HG03039 (cell line): ENCODE data around the gene KIR2DL1.
"Not testable (repeated sequence)": the region's sequence is repeated elsewhere in the genome, so short reads cannot be mapped to it uniquely, and the experiment has no call there.

ENCODE experiments used
- ATAC-seq: cut with Tn5 transposase; IDR thresholded peaks from one replicate; pipeline ENCODE4 v1.9.1; 2021; ENCODE audit warnings: mild to moderate bottlenecking, moderate library complexity; ENCODE audit not compliant: unreplicated experiment

The KIR2DL1 gene

GRCh38 chr19:54769646-54770045, at the start of gene KIR2DL1:
KIR2DL1 (plus strand) TSS chr19:54769793; CDS start chr19:54769851, 58 bp downstream.
- ATAC-seq: not testable (repeated sequence)

DNA sequence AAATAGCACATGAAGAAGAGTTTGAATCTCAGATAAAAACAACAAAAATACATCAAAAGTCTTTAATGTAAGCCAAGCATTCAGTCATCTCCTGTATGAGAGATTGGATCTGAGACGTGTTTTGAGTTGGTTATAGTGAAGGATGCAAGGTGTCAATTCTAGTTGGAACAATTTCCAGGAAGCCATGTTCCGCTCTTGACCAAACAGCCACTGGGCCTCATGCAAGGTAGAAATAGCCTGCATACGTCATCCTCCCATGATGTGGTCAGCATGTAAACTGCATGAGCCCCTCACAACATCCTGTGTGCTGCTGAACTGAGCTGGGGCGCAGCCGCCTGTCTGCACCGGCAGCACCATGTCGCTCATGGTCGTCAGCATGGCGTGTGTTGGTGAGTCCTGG, 45.5 kb upstream of the KIR2DL1 start, which contains the start of gene KIR3DL3:
Gene KIR3DL3 (plus strand): TSS at position 301 of the 400 bp plus-strand sequence. CDS start 55 bp downstream, at position 356.
- no peak for ATAC-seq

DNA sequence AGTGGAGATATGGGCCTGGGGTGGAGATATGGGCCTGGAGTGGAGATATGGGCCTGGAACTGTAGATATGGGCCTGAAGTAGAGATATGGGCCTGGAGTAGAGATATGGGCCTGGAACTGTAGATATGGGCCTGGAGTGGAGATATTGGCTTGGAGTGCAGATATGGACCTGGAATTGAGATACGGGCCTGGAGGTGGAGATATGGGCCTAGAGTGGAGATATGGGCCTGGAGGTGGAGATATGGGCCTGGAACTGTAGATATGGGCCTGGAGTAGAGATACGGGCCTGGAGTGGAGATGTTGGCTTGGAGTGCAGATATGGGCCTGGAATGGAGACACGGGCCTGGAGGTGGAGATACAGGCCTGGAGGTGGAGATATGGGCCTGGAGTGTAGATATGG, 44.9 kb upstream of the KIR2DL1 start:
- no peak for ATAC-seq

GRCh38 chr19:54725321-54725720, 44.3 kb upstream of the KIR2DL1 start:
- ATAC-seq: no peak

DNA sequence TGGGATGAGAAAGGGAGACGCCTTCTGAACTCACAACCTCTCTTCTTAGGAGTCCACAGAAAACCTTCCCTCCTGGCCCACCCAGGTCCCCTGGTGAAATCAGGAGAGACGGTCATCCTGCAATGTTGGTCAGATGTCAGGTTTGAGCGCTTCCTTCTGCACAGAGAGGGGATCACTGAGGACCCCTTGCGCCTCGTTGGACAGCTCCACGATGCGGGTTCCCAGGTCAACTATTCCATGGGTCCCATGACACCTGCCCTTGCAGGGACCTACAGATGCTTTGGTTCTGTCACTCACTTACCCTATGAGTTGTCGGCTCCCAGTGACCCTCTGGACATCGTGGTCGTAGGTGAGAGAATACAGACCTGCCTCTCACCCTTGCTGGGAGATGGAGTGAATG, 42.0 kb upstream of the KIR2DL1 start:
- no peak for ATAC-seq

- ATAC-seq: no peak
These were observed 41.4 kb upstream of the KIR2DL1 start for GRCh38 chr19:54728167-54728566.

DNA sequence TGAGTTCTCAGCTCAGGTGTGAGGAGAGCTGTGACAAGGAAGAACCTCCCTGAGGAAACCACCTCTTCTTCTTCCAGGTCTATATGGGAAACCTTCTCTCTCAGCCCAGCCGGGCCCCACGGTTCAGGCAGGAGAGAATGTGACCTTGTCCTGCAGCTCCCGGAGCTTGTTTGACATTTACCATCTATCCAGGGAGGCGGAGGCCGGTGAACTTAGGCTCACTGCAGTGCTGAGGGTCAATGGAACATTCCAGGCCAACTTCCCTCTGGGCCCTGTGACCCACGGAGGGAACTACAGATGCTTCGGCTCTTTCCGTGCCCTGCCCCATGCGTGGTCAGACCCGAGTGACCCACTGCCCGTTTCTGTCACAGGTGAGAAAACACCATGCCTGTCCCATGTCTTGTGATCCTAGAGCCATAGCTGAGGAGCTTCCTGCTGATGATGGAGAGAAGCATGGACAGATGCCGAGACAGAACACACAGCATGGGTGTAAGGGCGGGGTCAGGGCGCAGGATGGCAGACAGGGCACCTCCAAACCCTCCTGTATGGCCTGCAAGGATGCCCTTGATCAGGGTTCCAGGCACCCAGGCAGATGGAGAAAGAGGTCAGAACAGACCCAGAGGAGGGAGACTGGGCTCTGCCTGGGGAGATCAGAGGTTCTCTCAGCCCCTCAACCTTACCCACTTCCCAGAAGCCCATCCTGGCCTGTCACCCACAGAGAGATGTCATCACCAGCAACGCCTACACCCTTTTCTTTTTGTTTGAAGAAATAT, 40.0 kb upstream of the KIR2DL1 start:
- ATAC-seq: no peak

GRCh38 chr19:54731191-54731590, 38.4 kb upstream of the KIR2DL1 start:
- ATAC-seq: no peak

DNA sequence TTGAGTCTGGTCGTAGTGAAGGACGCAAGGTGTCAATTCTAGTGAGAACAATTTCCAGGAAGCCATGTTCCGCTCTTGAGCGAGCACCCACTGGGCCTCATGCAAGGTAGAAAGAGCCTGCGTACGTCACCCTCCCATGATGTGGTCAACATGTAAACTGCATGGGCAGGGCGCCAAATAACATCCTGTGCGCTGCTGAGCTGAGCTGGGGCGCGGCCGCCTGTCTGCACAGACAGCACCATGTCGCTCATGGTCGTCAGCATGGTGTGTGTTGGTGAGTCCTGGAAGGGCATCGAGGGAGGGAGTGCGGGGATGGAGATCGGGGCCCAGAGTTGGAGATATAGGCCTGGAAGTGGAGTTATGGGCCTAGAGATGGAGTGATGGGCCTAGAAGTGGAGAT, 31.3 kb upstream of the KIR2DL1 start, which contains the start of gene KIR2DL3:
Gene KIR2DL3 (plus strand): TSS at position 208 of the 400 bp plus-strand sequence. CDS start 33 bp downstream, at position 241.
- not testable (repeated sequence) for ATAC-seq

GRCh38 chr19:54738715-54739114, 30.9 kb upstream of the KIR2DL1 start:
- no peak for ATAC-seq

DNA sequence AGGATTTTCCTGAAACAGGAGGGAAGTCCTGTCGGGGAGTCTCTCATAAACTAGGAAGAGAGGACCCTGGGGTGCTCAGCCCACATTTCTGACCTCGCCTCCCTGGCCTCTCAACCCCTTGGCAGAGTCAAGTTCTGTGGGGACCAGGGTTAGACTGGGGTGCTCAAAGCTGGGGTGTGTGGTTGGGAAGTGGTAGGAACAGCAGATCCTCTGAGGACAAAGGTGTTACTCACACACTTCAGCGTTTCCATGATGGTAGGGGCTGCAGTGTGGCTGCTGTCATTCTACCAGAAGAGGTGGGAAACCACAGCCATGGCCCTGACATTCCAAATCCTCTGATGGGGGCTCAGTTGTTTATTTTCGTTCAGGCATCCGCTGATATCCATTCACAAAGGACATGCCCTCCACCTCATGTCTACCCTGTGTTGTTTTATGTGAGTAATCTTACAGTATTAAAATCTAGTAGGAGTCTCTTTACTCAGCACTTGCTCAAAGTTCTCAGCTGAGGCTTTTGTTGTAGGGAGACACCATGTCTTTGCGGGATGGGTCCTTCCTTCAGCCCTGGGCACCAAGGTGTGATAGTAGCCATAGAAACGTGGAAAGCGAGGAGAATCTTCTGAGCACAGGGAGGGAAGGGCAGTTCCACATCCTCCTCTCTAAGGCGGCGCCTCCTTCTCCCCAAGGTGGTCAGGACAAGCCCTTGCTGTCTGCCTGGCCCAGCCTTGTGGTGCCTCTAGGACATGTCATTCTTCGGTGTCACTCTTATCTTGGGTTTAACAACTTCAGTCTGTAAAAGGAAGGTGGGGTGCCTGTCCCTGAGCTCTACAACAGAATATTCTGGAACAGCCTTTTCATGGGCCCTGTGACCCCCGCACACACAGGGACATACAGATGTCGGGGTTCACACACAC, 29.8 kb upstream of the KIR2DL1 start:
- no peak for ATAC-seq

DNA sequence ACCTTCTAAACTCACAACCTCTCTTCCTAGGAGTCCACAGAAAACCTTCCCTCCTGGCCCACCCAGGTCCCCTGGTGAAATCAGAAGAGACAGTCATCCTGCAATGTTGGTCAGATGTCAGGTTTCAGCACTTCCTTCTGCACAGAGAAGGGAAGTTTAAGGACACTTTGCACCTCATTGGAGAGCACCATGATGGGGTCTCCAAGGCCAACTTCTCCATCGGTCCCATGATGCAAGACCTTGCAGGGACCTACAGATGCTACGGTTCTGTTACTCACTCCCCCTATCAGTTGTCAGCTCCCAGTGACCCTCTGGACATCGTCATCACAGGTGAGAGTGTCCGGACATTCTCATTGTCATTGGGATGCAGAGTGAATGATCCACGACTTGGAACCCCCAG, 27.6 kb upstream of the KIR2DL1 start:
- ATAC-seq: not testable (repeated sequence)

GRCh38 chr19:54744080-54744479, 25.5 kb upstream of the KIR2DL1 start:
- not testable (repeated sequence) for ATAC-seq

DNA sequence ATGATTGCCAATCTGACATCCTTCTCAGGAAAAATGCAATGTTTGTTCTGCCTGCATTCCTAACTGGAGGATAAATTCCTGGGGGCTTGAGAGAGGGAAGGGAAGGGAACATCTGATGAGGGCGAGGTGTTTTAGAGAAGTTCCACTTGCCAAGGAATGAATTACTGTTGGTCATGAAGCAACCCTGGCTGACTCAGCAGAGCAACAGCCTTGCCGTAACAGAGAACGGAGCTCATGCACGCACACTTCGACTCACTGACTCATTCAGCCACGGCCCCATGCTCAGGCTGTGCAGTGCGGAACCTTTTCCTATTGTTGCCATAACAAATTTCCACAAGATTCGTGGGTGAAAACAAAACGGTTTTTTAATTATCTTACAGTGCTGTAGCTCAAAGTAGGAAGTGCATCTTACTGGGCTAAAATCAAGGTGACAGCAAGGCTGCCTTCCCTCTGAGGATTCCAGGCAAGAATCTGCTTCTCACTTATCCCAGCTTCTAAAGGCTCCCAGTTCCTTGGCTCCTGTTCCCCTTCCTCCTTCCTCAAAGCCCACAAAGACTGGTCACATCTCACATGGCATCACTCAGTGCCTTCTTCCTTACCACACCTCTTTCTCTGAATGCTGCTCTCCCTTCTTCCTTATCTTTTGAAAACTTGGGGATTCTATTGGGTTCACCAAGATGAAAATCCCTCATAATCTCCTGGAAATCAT, 21.8 kb upstream of the KIR2DL1 start:
- ATAC-seq: not testable (repeated sequence)

DNA sequence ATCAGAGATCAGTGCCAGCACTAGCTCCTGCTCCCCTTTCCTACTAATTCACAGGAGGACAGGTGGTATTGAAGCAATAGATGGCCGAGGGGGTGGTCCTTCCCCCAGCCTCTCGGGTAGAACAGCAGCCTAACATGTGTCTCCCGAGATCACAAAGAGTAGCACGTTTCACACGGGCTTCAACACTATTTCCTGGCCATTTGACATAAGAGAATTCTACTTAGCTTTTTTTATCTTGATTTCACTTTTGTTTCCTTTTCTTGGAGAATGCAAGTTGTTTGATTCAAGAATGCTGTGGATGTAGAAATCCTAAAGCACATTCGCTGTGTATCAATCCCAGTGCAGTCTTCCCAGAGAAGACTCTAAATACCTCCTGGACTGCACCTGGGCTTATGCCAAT, 19.3 kb upstream of the KIR2DL1 start:
- ATAC-seq: not testable (repeated sequence)

GRCh38 chr19:54756204-54757110, 13.1 kb upstream of the KIR2DL1 start:
- ATAC-seq: not testable (repeated sequence)

DNA sequence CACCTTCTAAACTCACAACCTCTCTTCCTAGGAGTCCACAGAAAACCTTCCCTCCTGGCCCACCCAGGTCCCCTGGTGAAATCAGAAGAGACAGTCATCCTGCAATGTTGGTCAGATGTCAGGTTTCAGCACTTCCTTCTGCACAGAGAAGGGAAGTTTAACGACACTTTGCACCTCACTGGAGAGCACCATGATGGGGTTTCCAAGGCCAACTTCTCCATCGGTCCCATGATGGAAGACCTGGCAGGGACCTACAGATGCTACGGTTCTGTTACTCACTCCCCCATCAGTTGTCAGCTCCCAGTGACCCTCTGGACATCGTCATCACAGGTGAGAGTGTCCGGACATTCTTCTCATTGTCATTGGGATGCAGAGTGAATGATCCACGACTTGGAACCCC, 11.0 kb upstream of the KIR2DL1 start:
- not testable (repeated sequence) for ATAC-seq

DNA sequence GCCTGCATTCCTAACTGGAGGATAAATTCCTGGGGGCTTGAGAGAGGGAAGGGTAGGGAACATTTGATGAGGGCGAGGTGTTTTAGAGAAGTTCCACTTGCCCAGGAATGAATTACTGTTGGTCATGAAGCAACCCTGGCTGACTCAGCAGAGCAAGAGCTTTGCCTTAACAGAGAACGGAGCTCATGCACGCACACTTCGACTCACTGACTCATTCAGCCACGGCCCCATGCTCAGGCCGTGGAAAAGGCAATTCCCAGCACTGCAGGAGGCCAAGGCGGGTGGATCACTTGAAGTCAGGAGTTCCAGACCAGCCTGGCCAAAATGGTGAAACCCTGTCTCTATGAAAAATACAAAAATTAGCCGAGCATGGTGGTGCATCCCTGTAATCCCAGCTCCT, 5.4 kb upstream of the KIR2DL1 start:
- not testable (repeated sequence) for ATAC-seq

DNA sequence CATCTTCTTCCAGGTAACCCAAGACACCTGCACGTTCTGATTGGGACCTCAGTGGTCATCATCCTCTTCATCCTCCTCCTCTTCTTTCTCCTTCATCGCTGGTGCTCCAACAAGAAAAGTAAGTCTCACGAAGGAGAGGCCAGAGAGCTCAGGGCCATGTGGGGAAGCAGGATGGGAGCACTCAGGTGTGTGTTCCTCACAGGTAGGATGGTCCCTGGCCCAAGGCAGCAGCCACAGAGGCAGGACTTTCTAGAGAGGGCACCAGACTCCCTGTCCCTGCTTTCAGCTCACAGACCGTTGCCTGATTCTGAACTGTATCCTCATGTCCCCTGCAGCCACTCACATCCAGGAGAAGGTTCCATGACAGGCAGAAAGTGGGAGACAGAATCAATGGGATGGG, 3.1 kb upstream of the KIR2DL1 start:
- not testable (repeated sequence) for ATAC-seq

GRCh38 chr19:54770511-54770910, 918 bp downstream of the KIR2DL1 start:
- ATAC-seq: not testable (repeated sequence)
